Measurements from ENCODE around the gene BDH2.

DNA sequence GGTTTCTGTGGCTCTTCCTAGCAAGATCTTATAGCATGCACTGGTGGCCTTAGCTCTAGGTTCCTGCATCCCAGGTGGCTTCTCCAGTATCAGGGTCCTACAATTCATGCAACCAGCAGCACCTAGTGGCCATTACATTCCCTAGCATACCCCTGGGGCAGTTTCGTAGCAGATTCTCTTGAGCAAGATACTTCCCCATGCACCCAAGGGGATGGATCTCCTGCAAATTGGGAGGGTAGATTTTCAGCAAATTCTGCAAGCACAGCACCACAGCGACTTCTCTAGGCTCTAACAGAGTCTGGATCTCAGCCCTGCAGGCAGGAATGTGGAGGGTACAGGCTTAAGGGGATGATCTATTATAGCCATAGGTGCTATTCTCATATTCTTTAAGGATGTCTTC is 67.1 kb downstream of the BDH2 start:
- TF ChIP-seq, protein P1, sequence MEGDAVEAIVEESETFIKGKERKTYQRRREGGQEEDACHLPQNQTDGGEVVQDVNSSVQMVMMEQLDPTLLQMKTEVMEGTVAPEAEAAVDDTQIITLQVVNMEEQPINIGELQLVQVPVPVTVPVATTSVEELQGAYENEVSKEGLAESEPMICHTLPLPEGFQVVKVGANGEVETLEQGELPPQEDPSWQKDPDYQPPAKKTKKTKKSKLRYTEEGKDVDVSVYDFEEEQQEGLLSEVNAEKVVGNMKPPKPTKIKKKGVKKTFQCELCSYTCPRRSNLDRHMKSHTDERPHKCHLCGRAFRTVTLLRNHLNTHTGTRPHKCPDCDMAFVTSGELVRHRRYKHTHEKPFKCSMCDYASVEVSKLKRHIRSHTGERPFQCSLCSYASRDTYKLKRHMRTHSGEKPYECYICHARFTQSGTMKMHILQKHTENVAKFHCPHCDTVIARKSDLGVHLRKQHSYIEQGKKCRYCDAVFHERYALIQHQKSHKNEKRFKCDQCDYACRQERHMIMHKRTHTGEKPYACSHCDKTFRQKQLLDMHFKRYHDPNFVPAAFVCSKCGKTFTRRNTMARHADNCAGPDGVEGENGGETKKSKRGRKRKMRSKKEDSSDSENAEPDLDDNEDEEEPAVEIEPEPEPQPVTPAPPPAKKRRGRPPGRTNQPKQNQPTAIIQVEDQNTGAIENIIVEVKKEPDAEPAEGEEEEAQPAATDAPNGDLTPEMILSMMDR (IDR thresholded peaks at IDR 0.05; ENCODE audit: poor library complexity) = peak; percentile 43
- no peak for TF ChIP-seq EZH2 (IDR thresholded peaks at IDR 0.05; ENCODE audit: borderline replicate concordance)
- TF ChIP-seq EZH2phosphoT487 (IDR thresholded peaks at IDR 0.05; ENCODE audit: low read depth, severe bottlenecking, unreplicated experiment) = no peak
